GM19099 (cell line): ENCODE measurements around the gene TAF10.
A peak's percentile ranks its signal among the peaks of the same experiment; 100 is the strongest.

ENCODE experiments used
- POLR2A ChIP-seq: IDR thresholded peaks from 3 replicates; pipeline ENCODE4 v1.6.1; 2011; ENCODE audit warnings: low read depth; ENCODE audit not compliant: insufficient read length; ENCODE audit errors: extremely low read depth

TAF10 gene

GRCh38 chr11:6610591-6610990, 1.4 kb downstream of the TAF10 start:
- TF ChIP-seq POLR2A: no peak

DNA sequence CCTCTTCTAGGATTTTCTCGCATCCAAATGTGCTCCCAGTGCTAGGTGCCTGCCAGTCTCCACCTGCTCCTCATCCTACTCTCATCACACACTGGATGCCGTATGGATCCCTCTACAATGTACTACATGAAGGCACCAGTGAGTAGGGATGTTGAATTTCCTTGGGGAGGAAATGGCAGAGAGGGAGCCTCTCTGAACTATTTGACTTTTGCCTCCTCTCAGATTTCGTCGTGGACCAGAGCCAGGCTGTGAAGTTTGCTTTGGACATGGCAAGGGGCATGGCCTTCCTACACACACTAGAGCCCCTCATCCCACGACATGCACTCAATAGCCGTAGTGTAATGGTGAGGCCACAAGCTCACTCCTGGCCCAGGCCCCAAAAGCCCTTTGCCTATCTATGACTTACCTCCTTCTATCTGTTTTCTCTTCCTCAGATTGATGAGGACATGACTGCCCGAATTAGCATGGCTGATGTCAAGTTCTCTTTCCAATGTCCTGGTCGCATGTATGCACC, 2.5 kb downstream of the TAF10 start:
- no peak for TF ChIP-seq POLR2A

- TF ChIP-seq POLR2A: no peak
Observed at GRCh38 chr11:6608726-6609501, 3.1 kb downstream of the TAF10 start.

GRCh38 chr11:6608011-6608410, 4.0 kb downstream of the TAF10 start:
- no peak for TF ChIP-seq POLR2A

- TF ChIP-seq POLR2A: no peak
Observed at GRCh38 chr11:6607190-6607795, 4.7 kb downstream of the TAF10 start.

DNA sequence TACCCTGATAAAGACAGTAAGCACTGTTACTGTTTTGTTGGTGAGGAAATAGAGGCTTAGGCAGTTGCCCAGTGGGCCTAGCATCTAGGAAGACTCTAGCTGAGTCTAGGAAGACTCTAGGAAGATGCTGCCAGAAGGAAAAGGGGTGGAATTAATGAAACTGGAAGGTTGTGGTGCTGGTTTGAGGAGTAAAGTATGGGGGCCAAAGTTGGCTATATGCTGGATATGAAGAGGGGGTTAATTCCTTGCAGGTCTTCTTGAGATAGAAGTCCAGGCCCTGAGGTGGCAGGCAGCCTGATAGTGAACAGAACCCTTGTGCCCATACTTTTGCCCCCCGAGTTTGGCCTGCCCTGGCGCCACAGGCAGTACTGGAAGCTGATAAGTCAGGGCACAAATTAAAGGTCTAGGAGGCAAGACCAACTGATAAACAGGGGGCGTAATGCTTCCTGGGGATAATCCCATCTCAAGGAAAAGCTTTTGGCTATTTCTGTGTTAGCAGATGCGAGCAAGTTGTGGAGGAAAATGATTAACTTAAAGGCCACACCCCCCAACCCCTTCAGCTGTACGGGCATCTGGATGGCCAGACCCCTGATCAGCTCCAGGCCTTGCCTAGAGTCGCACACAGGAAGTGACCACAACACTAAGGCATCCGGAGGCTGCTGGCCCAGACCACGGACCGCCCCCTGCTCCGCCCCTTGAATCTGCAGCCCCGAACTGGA, 5.4 kb downstream of the TAF10 start:
- TF ChIP-seq POLR2A: peak; percentile 41

- TF ChIP-seq POLR2A: no peak
Observed at GRCh38 chr11:6604790-6605189, 7.2 kb downstream of the TAF10 start.

DNA sequence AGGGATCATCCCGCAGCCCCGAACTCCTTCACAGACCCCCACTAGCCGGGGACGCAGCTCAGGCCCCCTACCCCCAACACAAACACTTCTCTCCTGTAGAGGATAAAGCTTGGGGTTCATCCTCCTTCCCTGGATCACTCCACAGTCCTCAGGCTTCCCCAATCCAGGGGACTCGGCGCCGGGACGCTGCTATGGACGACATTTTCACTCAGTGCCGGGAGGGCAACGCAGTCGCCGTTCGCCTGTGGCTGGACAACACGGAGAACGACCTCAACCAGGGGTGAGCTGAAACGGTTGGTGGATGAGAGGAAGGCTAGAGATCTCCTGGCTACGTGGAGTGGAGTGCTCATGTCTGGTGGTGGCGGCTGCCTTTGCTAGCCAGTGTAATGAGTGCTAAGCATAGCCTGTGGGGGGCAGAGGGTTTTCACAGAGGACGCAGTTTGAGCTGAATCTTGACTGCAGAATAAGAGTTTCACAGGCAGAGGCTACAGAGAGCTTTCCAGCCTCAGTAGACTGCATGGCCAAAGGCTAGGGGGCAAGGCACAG, 7.9 kb downstream of the TAF10 start:
- no peak for TF ChIP-seq POLR2A

DNA sequence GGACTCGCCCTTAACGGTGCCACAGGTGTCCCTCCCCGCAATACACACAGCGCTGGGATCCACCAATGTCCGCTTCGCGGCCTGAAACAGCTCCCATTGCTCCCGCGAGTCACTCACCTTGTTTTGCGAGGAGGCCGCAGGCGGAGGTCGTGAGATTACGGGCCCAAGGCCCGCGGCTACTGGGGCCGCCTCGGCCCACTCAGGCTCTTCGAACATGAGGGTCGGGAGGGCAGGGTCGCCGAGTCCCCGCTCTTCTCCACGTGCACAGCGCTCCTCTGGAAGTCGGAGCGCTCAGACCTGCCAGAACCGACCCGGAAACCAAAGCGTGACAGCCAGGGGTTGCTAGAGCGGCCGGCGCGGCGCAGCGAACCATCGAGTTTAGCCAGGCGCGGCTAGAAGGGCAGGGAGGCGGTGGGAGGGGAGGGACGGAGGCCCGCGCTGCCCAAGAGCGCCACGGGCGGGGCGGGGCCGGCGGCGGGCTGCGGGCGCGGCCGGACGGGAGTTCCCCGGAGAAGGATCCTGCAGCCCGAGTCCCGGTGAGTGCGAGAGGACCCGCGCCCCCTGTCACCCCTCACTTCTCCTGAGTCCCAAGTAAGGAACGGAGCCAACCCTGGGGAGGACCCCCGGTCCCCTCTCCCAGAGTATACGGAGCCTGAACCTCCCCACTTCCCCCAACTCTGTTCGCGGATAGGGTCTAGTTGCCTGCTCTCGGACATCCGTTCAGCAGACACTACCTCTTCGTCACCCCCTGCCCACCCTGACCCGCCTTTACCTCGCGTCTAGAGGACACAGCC, 8.5 kb downstream of the TAF10 start, which contains the start of the genes ILK and RRP8:
Gene ILK (plus strand): TSS at position 488 of the 794 bp plus-strand sequence. CDS start 498 bp downstream, outside the sequence.
Gene RRP8 (minus strand): TSS at position 330 of the 794 bp plus-strand sequence. CDS start 114 bp downstream, at position 216.
- TF ChIP-seq POLR2A: peak; percentile 82

- TF ChIP-seq POLR2A: no peak
Observed at GRCh38 chr11:6602096-6602940, 9.7 kb downstream of the TAF10 start.

DNA sequence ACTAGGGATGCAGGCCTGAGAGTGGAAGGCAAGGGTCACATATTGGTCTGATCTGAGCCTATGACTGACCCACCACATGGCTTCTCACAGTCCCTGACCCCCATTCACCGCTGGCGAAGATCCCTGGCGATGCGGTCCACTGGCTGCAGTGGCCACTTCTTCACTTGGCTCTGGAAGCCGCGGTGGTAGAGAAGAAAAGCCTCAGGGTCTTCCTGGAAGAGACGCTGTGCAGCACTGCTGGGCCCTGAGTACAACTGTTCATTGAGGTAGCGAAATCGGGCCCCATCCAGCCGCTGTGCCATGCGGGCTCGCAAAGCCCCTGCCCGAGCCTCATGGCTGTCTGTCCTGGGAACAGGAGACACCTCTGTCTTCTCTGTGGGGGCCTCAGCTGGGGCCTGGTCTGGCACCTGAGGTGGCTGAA, 11.0 kb downstream of the TAF10 start:
- no peak for TF ChIP-seq POLR2A

DNA sequence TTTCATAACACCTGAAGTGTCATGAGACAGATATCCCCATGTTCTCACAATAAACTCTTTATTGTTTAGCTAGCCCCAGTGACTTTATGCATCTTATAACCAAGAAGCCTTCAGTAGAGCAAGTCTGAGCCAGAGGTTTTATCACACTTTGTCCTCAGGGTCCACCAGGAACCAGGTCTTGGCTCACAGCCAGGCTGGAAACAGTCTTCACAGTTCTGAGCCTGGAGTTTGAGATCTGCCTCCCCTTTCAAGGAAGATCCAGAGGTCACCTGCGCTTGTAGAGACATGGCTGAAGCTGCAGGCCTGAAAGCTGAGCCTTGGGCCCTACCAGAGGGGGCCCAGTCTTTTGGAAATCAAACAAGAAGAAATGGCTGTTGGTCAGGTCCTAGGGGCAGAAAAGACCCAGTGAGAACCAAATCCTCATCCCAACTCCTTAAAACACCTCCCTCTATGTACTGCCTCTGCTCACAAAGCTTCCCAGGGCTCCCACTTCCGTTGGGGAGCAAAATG, 12.1 kb downstream of the TAF10 start:
- TF ChIP-seq POLR2A: no peak

- no peak for TF ChIP-seq POLR2A
Observed at GRCh38 chr11:6599449-6599848, 12.6 kb downstream of the TAF10 start.
